GM19324 (cell line): ENCODE measurements around the gene EHHADH.
A peak's percentile ranks its signal among the peaks of the same experiment; 100 is the strongest.
"Not testable (repeated sequence)": the region's sequence is repeated elsewhere in the genome, so short reads cannot be mapped to it uniquely, and the experiment has no call there.

Source experiments
- ATAC-seq: cut with Tn5 transposase; IDR thresholded peaks from one replicate; pipeline ENCODE4 v1.9.1; 2021; ENCODE audit warnings: mild to moderate bottlenecking, moderate library complexity; ENCODE audit not compliant: unreplicated experiment, low FRiP score

EHHADH gene

DNA sequence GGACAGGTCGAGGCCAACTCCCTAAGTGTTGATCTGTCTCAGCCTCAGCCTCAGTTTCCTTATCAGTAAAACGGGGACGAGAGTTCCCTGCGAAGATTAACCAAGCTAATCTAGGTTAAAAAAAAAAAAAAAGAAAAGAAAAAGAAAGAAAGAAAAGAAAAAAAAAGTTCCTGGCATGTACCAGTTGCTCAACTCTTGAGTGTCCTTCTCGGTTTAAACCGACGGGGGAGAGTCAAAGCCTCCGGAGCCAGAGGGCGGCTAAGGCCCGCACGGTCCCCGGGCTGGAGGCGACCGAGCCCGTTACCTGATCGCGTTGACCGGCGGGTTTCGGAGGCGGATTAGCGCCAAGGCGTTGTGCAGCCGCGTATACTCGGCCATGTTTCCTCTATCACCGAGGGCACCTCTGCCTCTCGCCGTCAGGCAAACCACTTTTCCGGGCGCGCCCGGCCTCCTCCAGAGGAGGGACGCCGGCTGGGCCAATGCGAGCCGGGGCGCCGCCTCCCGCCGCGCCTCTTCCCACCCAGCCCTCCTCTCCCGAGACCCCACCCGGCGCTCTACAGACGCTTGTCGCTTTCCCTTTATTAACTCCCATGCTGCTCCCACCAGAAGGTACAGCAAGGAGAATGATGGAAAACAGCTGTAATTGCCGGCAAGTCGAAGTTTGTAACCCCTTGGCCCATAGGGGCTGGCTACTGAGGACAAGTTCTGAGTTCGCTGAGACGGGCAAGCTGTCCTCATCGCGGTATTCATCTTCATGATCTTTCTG lies at the start of gene EHHADH:
TSS of gene EHHADH (minus strand) at position 405 of the 766 bp plus-strand sequence. CDS start at position 378, 27 bp downstream.
- peak; percentile 90 for ATAC-seq

DNA sequence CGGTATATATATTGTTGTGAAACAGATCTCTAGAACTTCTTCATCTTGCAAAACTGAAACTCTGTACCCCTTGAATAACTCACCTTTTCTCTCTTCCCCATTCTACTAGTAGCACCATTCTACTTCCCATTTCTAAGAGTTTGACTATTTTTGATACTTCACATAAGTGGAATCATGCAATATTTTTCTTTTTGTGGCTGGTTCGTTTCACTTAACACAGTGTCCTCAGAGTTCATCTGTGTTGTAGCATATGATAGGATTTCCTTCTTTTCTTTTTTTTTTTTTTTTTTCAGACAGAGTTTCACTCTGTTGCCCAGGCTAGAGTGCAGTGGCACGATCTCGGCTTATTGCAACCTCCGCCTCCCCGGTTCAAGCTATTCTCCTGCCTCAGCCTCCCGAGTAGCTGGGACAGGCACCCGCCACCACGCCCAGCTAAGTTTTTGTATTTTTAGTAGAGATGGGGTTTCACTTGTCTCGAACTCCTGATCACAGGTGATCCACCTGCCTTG lies 46.1 kb upstream of the EHHADH start:
- not testable (repeated sequence) for ATAC-seq

DNA sequence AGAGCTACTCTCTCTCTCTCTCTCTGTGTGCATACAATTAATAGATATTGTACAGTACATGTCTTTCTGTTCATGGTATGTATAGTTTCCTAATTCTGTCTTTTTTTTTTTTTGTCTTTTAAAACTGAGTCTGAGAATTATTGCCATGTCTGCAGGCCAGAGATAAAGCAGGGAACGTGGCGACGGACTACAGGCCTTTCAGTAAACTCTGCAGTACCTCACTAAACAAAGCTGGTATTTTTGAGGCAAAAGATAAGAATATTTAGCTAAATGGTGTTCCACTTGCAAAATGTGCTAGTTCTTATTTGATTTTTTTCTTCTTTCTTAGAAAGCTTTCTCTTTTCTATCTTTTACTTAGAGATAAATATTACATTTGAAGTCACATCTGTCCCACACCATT lies 44.0 kb upstream of the EHHADH start:
- no peak for ATAC-seq

DNA sequence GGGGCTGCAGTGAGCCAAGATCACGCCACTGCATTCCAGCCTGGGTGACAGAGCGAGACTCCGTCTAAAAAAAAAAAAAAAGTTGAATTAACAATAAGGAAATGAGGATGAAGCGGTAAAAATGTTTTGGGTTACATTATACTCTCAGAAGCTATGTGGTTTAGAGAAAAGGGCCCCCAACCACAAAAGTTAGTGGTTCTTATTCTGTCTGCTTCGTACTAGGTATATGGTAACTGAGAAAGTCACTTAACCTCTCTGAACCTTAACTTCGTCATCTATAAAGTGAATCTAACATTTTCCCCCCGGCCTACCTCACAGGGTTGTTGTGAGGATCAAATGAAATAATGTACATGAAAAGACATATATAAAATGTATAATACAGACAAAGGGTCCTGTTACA lies 38.4 kb upstream of the EHHADH start:
- ATAC-seq, result no peak

DNA sequence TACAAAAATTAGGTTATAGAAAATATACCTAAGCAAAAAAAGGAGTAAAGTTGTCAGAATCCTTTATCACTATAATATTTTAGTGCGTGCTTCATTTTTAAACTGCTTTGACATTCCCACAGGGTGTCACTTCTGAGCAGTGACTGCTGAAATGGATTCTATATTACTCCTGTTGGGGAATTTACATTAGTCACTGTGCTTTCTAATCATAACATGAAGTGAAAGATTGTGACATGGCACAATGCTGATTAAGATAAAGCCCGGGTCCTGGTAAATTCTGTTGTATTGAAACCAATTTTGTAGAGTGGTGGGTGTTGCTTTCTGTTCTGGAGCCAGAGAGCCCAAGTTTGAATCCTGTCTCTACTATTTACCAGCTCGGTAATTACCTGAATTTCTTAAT lies 36.4 kb upstream of the EHHADH start:
- no peak for ATAC-seq

DNA sequence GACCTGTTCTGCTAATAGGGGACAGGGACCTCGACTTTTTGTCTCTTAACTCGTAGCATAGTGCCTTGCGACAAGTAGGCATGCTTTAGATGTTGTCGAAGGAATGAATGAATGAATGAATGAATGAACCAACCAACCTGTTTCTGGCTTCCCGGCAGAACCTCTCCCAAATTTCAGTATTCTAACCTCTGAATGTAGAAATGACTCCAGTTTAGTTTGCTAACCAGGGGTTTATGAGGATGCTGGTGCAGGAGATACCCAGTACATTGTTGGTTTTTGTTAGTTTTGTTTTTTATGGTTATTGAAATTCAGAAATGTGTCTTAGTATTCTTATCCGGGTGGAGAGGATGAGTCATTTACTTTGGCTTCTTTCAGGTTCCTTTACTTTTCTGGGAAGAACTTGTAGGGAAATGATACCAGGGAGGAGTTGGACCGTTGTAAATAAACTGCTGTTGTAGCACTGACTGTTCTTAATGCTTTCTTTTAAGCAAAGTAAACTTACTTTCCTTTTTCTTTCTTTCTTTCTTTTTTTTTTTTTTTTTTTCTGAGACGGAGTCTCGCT lies 29.6 kb upstream of the EHHADH start:
- ATAC-seq, result no peak

DNA sequence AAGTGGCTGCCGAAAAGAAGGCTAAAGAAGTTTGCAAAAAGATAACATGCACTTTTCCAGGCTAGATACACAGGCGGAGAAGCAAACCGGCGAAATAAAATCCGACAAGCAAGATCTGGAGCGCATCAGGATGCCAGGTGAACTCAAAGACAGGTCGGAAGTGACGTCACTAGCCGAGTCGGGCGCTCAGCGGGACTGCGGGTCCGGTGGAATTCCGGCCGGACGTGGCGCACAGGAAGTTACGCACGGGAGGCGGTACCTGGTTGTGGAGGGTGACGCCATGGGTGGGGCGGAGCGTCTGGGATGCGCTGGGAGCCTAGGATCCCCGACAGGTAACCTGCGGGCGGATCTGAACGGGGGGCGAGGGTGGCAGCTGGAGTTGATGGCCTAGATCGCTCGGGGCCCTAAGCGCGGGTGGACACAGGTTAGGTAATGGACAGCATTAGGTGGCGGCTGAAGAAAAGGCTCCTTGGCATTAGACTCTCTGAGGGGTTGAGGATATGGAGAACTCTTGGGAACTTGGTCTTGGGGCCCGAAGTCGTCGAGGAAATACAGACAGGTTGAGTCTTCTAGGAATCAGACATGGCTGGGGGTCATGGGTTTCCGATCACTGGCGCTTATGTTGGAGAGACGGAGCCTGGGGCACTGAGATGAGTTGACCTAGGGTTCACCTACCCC lies 29.0 kb upstream of the EHHADH start:
- peak; percentile 98 for ATAC-seq

DNA sequence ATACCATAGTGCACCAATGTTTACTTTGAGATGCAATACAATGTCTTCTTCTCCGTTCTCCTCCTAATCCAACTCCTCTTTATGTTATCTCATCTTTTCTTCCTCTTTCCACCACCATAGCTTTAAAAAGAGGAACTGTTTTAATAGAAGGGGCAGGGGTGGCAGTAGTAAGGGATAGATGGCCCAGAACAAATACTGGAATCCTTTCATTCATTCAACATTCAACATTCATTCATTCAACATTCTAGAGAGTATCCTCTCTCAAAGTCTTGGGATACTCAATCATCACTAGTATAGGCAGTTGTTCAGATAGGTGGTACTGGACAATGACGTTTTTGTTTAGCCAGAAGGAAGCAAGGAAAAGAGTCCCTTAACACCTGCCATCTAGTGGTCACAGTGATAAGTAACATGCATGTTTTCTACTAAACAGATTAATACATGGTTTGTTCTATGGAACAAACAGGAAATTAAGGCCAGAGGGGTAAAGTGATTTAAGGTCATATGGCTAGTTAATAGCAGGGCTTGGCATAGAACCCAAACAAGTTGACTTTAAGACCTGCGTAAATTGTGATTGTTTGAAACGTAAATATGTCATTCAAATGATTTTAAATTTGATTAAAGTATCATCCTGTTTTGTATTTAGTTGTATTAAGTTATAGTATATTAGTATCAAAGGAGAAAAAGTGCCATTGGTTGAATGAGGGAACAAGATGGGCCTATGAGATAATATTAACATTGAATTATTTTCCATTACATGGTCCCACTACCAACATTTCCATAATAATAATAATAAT lies 26.9 kb upstream of the EHHADH start:
- no peak for ATAC-seq

DNA sequence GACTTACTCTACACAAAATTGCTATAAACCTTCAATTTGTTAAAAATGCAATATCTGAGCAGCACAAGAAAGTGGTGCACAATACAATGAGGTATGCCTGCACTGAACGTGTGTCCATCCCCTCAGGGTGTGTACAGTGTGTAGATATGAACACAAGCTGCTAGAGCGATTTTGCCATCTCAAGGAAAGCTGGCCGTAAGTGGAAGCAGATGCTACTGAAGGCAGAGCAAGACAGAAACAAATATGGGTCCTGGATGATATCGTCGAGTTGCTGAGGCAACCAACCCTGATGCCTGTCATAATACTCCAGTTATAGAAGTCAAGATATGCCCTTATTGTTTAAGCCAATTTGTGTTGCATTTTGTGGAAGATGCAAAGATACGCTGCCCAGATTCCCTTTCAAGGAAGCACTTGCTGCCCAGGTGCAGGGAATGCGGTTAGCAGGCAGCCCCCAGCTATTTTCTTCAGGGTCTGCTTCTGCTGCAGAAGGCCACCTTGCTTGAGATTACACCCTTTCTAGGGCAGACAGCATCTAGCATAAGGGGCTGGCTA lies 25.8 kb upstream of the EHHADH start:
- ATAC-seq, result no peak

DNA sequence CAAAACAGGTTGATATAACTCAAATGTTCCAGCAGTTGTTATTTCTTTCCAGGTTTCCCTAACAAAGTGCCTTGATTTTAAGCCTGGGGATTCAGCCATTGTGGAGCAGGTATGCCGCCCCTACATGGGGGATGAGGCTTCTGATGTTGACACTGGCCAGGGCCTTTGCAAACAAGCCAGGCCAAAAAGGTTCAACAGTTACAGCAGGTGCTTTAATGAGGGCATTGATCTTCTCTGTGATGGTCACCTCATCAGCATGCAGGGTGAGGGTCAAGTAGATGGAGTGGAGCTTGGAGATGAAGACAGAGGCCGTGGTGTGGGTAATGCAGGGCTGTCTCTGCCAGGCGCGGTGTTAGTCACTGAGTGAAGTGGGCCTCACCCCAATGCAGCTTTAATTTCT lies 22.6 kb upstream of the EHHADH start:
- no peak for ATAC-seq

DNA sequence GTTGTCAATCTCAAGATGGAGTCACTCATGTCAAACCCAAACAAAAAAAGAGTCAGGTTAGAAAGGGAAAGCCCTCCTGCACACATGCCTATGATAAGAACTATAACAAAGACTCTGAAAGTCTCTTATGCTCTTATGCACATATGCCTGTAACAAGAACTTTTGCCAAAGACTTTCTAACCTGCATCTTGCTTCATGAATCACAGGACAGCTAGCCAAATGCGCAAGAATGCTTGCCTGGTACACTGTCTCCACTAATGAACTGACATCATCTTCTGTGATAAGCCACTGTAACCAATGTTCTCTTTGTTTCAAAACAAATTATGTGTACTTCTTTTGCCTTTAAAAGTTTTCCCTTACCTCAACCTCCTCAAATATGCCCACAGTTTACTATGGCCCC lies 18.2 kb upstream of the EHHADH start:
- no peak for ATAC-seq

DNA sequence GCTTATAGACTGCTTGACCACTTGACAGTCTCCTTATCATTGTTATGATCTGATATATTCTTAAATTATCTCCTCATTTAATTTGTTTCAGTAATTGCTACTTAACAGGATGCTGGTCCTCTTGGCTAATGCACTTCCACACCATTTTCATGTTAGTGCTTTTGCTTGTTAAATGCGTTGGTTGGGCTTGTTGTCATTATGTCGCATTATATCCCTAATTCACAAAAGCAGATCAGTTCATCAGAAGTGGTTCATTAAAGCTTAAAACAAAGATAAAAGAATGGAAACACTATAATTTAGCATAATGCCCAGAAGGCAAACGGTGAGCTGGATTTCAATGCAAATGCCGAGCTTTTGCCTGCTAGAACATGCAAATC lies 17.1 kb upstream of the EHHADH start:
- ATAC-seq, result no peak

DNA sequence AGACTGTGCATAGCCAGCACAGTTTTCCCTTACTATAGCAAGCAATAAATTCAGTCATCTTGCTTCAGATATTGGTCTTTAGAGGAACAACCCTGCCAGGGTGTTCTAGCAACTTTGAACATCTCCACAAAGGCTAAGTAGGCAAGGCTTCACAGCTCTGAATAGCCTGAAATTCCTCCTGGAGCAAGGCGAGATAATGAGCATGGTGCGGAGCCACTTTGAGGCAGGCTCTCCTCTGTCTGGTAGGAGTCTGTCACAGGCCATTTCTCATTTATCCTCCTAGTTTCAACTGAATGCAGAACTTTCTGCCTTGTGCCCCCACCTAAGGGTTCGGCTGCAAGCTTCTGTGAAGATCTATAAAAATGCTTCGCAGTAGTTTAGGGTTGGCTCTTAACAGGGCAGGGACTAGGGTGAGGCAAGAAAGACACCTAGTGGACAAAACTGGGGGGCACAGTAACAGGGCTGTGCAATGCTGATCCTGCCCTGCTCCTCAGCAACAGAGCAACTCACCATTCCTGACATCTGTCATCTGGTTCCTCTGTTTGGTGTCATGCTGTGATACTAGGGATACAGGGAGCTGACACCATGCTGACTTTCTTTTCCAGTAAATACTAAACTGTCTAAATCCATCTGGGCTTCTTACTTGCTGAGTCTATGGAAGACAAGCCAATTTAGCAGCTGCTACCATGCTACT lies 16.6 kb upstream of the EHHADH start:
- no peak for ATAC-seq

DNA sequence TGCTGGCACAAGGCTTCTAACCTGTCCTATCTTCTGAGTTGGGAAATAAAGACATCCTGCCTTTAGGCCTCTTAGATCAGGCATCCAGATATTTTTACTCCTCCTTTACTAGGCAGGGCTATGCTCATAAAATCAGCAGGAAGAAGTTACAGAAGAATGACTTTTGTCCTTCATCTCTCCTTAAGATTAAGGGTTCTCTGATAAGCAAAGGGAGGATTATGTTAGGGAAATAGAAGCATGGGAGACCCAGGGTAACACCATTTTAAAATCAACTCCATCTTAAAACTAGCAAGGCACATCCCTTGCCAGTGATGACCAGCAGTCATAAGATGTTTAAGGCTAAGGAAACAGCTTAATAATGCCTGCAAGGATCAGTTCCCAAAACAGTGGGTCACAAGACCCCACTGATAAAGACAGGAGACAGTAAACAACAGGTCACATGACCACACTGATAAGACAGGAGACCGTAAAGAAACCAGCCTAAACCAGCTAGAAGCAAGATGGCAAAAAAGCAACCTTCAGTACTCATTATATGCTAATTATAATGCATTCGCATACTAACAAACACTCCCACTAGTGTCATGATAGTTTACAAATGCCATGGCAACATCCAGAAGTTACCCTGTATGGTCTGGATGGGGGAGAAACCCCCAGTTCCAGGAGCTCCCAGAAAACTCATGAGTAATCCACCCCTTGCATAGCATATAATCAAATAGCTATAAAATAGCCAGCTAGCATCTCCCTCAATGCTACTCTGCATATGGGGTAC lies 14.5 kb upstream of the EHHADH start:
- ATAC-seq, result no peak

DNA sequence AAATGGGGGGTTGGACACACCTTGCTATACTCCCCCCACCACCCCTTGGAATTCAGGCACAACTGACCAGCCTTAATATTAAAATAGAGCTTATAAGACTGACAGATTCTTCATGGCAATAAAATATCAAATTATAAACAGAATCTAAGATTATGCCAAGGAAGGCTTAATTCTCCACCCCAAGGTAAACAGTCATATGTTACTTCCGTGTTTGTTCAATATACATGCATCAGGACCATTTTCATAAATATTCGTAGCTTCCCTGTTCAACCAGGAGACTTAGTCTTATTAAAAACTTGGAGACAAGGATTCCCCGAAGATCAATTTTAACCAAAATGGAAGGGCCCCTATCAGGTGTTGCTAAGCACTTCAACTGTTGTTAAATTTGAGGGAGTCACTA lies 13.3 kb upstream of the EHHADH start:
- no peak for ATAC-seq

DNA sequence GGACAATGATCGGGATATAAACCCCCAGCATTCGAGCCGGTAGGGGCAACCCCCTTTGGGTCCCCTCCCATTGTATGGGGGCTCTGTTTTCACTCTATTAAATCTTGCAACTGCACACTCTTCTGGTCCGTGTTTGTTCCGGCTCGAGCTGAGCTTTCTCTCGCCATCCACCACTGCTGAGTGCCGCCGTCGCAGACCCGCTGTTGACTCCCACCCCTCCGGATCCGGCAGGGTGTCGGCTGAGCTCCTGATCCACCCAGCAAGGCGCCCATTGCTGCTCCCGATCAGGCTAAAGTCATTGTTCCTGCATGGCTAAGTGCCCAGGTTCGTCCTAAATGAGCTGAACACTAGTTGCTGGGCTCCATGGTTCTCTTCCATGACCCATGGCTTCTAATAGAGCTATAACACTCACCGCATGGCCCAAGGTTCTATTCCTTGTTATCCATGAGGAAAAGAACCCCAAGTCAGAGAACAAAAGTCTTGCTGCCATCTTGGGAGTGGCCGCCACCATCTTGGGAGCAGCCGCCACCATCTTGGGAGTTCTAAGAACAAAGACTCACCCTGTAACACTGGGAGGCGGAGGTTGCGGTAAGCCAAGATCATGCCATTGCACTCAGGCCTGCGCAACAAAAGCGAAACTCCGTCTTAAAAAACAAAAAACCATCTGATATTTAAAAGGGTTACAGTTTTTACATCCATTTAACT lies 11.2 kb upstream of the EHHADH start:
- no peak for ATAC-seq

DNA sequence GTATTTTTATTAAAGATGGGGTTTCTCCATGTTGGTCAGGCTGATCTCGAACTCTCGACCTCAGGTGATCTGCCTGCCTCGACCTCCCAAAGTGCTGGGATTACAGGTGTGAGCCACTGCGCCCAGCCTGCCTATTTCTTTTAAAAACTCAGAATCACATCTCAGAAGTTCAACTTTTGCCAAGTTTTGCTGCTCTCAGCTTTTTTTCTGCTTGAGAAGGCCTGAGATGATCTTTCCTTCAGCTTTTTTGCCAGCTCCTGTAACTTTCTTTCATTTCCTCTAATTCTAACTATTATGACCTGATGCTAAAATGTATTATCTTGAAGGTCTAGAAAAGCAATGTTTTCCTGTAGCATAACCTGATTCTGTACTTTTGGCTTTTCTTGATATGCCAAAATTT lies 9.6 kb upstream of the EHHADH start:
- no peak for ATAC-seq

DNA sequence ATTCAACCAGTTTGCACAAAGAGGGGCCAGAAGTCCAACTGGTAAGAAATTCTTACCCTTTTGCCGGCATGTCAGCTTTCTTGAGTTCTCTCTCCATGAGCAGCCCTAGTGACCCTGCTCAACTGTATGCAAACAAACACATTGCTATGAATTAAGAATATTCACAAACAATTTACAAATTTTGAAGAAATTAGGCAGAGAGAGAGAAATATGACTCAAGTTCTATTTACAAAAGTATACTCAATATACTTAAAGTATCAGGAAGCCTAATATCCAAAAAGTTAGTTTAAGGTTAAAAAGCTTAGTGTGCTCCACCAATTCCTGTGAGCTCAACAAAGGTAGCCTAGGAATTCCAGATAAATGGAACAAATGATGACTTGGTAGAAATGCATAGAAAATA lies 3.5 kb upstream of the EHHADH start:
- ATAC-seq, result no peak

DNA sequence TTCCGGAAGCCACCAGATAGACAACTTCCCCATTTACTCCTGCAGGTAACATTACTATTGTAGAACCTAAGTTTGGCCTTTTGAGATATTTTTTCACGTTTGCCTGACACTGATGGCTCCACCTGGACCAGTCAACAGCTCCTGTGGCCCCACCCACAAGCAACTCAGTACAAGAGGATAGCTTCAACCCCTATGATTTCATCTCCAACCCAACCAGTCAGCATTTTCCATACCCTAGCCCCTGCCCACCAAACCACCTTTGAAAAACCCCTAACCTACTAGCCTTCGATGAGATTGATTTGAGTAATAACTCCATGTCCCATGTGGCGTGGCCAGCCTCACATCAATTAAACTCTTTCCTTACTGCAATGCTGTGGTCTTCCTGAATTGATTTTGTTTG lies 950 bp upstream of the EHHADH start:
- no peak for ATAC-seq
